HCT116 (cell line): Measurements from ENCODE around the gene ACP2. TPM values are rescaled to one million over a fixed set of nuclear protein-coding genes. Genes with fewer than 3 reads are reported as not detected.

Experiments used
- ATAC-seq: fragments of 200-7000 bp; cut with Tn5 transposase; 2 replicates; pipeline ENCODE4 v1.9.1; 2020; ENCODE audit warnings: mild to moderate bottlenecking, moderate library complexity
- BruUV-seq: library from RNA; stranded (reverse); fragments of 400-500 nt; replicated peaks from 2 replicates; lab custom pipeline; 2021; lab: Mats Ljungman, UMichigan
- CTCF ChIA-PET: fragments of 300-600 bp; sonication (Branson Sonifier 250); formaldehyde crosslinking; loops from one replicate; lab custom pipeline; 2021; ENCODE audit warnings: antibody characterized with exemption; lab: Charles Lee
- POLR2A ChIA-PET: fragments of 300-600, 350-600 bp; sonication (Branson Sonifier 250); formaldehyde crosslinking; loops from one replicate; lab custom pipeline; 2021; ENCODE audit warnings: antibody characterized with exemption; lab: Charles Lee
- RAD21 ChIA-PET, 2 experiments: fragments of 300-600 bp; sonication (Branson Sonifier 250); formaldehyde crosslinking; loops; one replicate each; lab custom pipeline; 2023; ENCODE audit warnings: low total read pairs in 2 of 2; ENCODE audit not compliant: uncharacterized antibody in 2 of 2, unreplicated experiment in 2 of 2, low non-redundant PET in 1 of 2; lab: Charles Lee
- DNase-seq: peaks from one replicate; pipeline ENCODE4 v3.0.0-alpha.2; 2010; ENCODE audit warnings: low read depth, low spot score
- H2AFZ ChIP-seq: fragments of 200-600 bp; shearing (Covaris generic), sonication (generic); 2 replicates; pipeline ENCODE4 v1.6.1; 2017; ENCODE audit warnings: low read depth, mixed run types, mixed read lengths, antibody characterized with exemption, low read length; ENCODE audit not compliant: poor library complexity, severe bottlenecking
- H3K27ac ChIP-seq: 2 replicates; pipeline ENCODE4 v1.5.1; 2012; ENCODE audit warnings: low read depth, low read length
- H3K27me3 ChIP-seq: fragments of 200-600 bp; sonication (generic); 2 replicates; pipeline ENCODE4 v1.6.1; 2016; ENCODE audit warnings: mixed run types, low read length, mixed read lengths; ENCODE audit not compliant: insufficient read depth
- H3K36me3 ChIP-seq, 2 experiments: fragments of 200-500 bp in 1 of 2; fragments of 200-600 bp in 1 of 2; sonication (Bioruptor generic) in 1 of 2; sonication (generic) in 1 of 2; 2 replicates each; pipeline versions ENCODE4 v1.5.1 to v1.6.1; 2014 to 2016; ENCODE audit warnings: low read length in 2 of 2, inconsistent platforms in 1 of 2, mixed read lengths in 1 of 2, mixed run types in 1 of 2; ENCODE audit not compliant: insufficient read depth in 2 of 2, control insufficient read depth in 1 of 2
- H3K4me1 ChIP-seq, 2 experiments: fragments of 200-600 bp in 1 of 2; sonication (generic) in 1 of 2; 2 replicates each; pipeline versions ENCODE4 v1.5.1 to v1.6.1; 2012 to 2017; ENCODE audit warnings: low read length in 2 of 2, inconsistent platforms in 1 of 2, mild to moderate bottlenecking in 1 of 2, mixed read lengths in 1 of 2, mixed run types in 1 of 2, moderate library complexity in 1 of 2; ENCODE audit not compliant: insufficient read depth in 2 of 2, control insufficient read depth in 1 of 2
- H3K4me2 ChIP-seq: fragments of 200-600 bp; sonication (generic); 2 replicates; pipeline ENCODE4 v1.6.1; 2017; ENCODE audit warnings: mixed run types, low read length, mixed read lengths
- H3K4me3 ChIP-seq, 2 experiments: fragments of 200-600 bp in 1 of 2; sonication (generic) in 1 of 2; replicated peaks in 1 of 2; 2 replicates each; pipeline ENCODE4 v1.5.1; 2011 to 2016; ENCODE audit warnings: low read length in 2 of 2, control low read depth in 1 of 2, low read depth in 1 of 2, mild to moderate bottlenecking in 1 of 2, mixed read lengths in 1 of 2, mixed run types in 1 of 2
- H3K79me2 ChIP-seq: fragments of 200-600 bp; sonication (generic); 2 replicates; pipeline ENCODE4 v1.6.1; 2017; ENCODE audit warnings: mild to moderate bottlenecking, mixed run types, low read length, moderate library complexity, mixed read lengths; ENCODE audit not compliant: insufficient read depth
- H3K9ac ChIP-seq: fragments of 200-600 bp; sonication (generic); 2 replicates; pipeline ENCODE4 v1.6.1; 2016; ENCODE audit warnings: low read length, mixed read lengths
- H3K9me2 ChIP-seq: fragments of 200-600 bp; sonication (generic), shearing (Covaris generic); 2 replicates; pipeline ENCODE4 v1.6.1; 2017; ENCODE audit warnings: mixed run types, mild to moderate bottlenecking, moderate library complexity; ENCODE audit not compliant: insufficient read depth
- H3K9me3 ChIP-seq, 2 experiments: fragments of 200-500 bp in 1 of 2; fragments of 200-600 bp in 1 of 2; sonication (Bioruptor generic) in 1 of 2; sonication (generic) in 1 of 2; 2 replicates each; pipeline ENCODE4 v1.6.1; 2014 to 2017; ENCODE audit warnings: low read length in 2 of 2, mixed read lengths in 2 of 2, inconsistent platforms in 1 of 2, low read depth in 1 of 2, mild to moderate bottlenecking in 1 of 2, mixed run types in 1 of 2, moderate library complexity in 1 of 2; ENCODE audit not compliant: control insufficient read depth in 1 of 2, insufficient read depth in 1 of 2
- H4K20me1 ChIP-seq: fragments of 200-600 bp; sonication (generic), shearing (Covaris generic); 2 replicates; pipeline ENCODE4 v1.6.1; 2017; ENCODE audit warnings: mixed run types, mild to moderate bottlenecking, moderate library complexity; ENCODE audit not compliant: insufficient read depth
- CBX3 ChIP-seq: IDR thresholded peaks from 2 replicates; pipeline ENCODE4 v1.6.1; 2012; ENCODE audit warnings: low read depth
- CEBPB ChIP-seq: IDR thresholded peaks from 2 replicates; pipeline ENCODE4 v1.6.1; 2012; ENCODE audit warnings: low read depth
- CTCF ChIP-seq, 3 experiments: fragments of 200-600 bp in 1 of 3; sonication (generic) in 1 of 3; IDR thresholded peaks in 2 of 3; conservative IDR thresholded peaks in 1 of 3; 2 replicates each; pipeline ENCODE4 v1.5.1; 2012 to 2017; ENCODE audit warnings: low read depth in 2 of 3, low read length in 2 of 3, antibody characterized with exemption in 1 of 3, borderline replicate concordance in 1 of 3, control low read depth in 1 of 3, mild to moderate bottlenecking in 1 of 3, mixed read lengths in 1 of 3, mixed run types in 1 of 3, moderate library complexity in 1 of 3; ENCODE audit not compliant: insufficient read depth in 1 of 3
- EGR1 ChIP-seq: IDR thresholded peaks from 2 replicates; pipeline ENCODE4 v1.6.1; 2012; ENCODE audit warnings: low read depth
- ELF1 ChIP-seq: IDR thresholded peaks from 2 replicates; pipeline ENCODE4 v1.6.1; 2012; ENCODE audit warnings: low read depth, borderline replicate concordance
- EZH2 ChIP-seq: fragments of 200-600 bp; sonication (generic); IDR thresholded peaks from 2 replicates; pipeline ENCODE4 v1.6.1; 2017; ENCODE audit warnings: antibody characterized with exemption, mixed run types
- EZH2phosphoT487 ChIP-seq: fragments of 200-600 bp; IDR thresholded peaks from 2 replicates; pipeline ENCODE4 v1.6.1; 2018; ENCODE audit warnings: antibody characterized with exemption, borderline replicate concordance
- FOSL1 ChIP-seq: IDR thresholded peaks from 2 replicates; pipeline ENCODE4 v1.6.1; 2012; ENCODE audit warnings: low read depth
- JUND ChIP-seq: IDR thresholded peaks from 2 replicates; pipeline ENCODE4 v1.6.1; 2012
- POLR2A ChIP-seq: IDR thresholded peaks from 2 replicates; pipeline ENCODE4 v1.7.0; 2011; ENCODE audit warnings: borderline replicate concordance; ENCODE audit not compliant: insufficient read depth, insufficient read length; ENCODE audit errors: extremely low read depth
- POLR2AphosphoS5 ChIP-seq: IDR thresholded peaks from 2 replicates; pipeline ENCODE4 v1.6.1; 2011; ENCODE audit warnings: mild to moderate bottlenecking, low read depth, low read length, moderate library complexity
- SIN3A ChIP-seq: IDR thresholded peaks from 2 replicates; pipeline ENCODE4 v1.6.1; 2012; ENCODE audit warnings: low read depth
- SRF ChIP-seq: IDR thresholded peaks from 2 replicates; pipeline ENCODE4 v1.6.1; 2012; ENCODE audit warnings: low read depth
- TCF7L2 ChIP-seq: IDR thresholded peaks from 2 replicates; pipeline ENCODE4 v1.7.0; 2011; ENCODE audit warnings: borderline replicate concordance, inconsistent platforms; ENCODE audit not compliant: insufficient read depth, insufficient read length; ENCODE audit errors: extremely low read depth
- ZFX ChIP-seq: fragments of 450-650 bp; IDR thresholded peaks from 2 replicates; pipeline ENCODE4 v1.6.1; 2017
- ZNF274 ChIP-seq: fragments of 200-500 bp; sonication (Bioruptor generic); IDR thresholded peaks from 2 replicates; pipeline ENCODE4 v1.6.1; 2014; ENCODE audit warnings: mild to moderate bottlenecking, low read depth, low read length, inconsistent platforms
- intact Hi-C: fragments of 100-400 bp; cut with micrococcal nuclease; formaldehyde crosslinking; loops from 2 replicates; pipeline ENCODE4 v1.10.0; 2022
- total RNA-seq: library from RNA; stranded (reverse); gene quantifications from one replicate; pipeline ENCODE4 v1.2.1, GENCODE V29; 2021; ENCODE audit not compliant: unreplicated experiment

ACP2 gene
- total RNA-seq, 1 experiment from 2014 or later: 21.5 TPM

GRCh38 chr11:47295385-47295784 is 46.8 kb upstream of the ACP2 start:
- Histone ChIP-seq H4K20me1 (no peaks in the 10 kb centered on the region), H3K79me2 (no peaks in the 10 kb centered on the region), H2AFZ (no peak overlapping the region), H3K4me3 (no peak overlapping the region), H3K36me3 (peaks cover 35 to 53% of the 10 kb centered on the region in 2 experiments), H3K27me3 (no peaks in the 10 kb centered on the region), H3K4me1 (no peaks in the 10 kb centered on the region), H3K9ac (no peak overlapping the region), H3K27ac (no peak overlapping the region), H3K4me2 (no peak overlapping the region), H3K9me2 (no peaks in the 10 kb centered on the region), H3K9me3 (peaks cover 3% of the 10 kb centered on the region in 2 experiments; a peak in 1 of 4 replicates)
- intact Hi-C loops: no loop called here
- ChIA-PET POLR2A (interaction anchor here (0.7 kb wide), 1 partner anchor 80 kb away, joined by 3 read pairs; the partner anchor contains the start of gene DDB2), CTCF (no interaction called here), RAD21 (no interaction called here)
- no peak for TF ChIP-seq EZH2phosphoT487
- no peak for TF ChIP-seq POLR2A
- TF ChIP-seq EGR1: no peak
- no peak for TF ChIP-seq JUND
- no peak for TF ChIP-seq ZNF274
- no peak for TF ChIP-seq SRF
- TF ChIP-seq CBX3: no peak
- TF ChIP-seq ZFX: no peak
- no peak for TF ChIP-seq FOSL1
- no peak for TF ChIP-seq TCF7L2
- TF ChIP-seq SIN3A: no peak
- TF ChIP-seq POLR2AphosphoS5: no peak
- TF ChIP-seq CTCF (IDR thresholded peaks at IDR 0.05 in 2 of 3, conservative IDR thresholded peaks at IDR 0.05 in 1 of 3; ENCODE audit: borderline replicate concordance in 1 of 3, insufficient read depth in 1 of 3, low read depth in 2 of 3, low read length in 2 of 3): no peak
- no peak for TF ChIP-seq EZH2
- no peak for TF ChIP-seq ELF1
- no peak for TF ChIP-seq CEBPB
- no TSS peak for BruUV-seq
- ATAC-seq (no peak), DNase-seq (no peak)
